ENCODE results near the gene SNAPC2. TPM values are rescaled to one million over a fixed set of nuclear protein-coding genes. Genes with fewer than 3 reads are reported as not detected.
"Not testable (repeated sequence)": the region's sequence is repeated elsewhere in the genome, so short reads cannot be mapped to it uniquely, and the experiment has no call there.

Gene SNAPC2
- total RNA-seq, 1 experiment from 2014 or later: 63.0 TPM

GRCh38 chr19:7888145-7888825 lies 31.9 kb upstream of the SNAPC2 start, which contains the start of gene LRRC8E:
LRRC8E (plus strand) TSS chr19:7888510; CDS start chr19:7895604, 7,094 bp downstream.
- peak within 1 kb of the TSS; percentile 45 to 46 for H3K4me3 ChIP-seq (ENCODE audit: low read depth in 2 of 2, low read length in 2 of 2)
- no TSS peak for BruUV-seq (replicated peaks)
- no peaks in the 10 kb centered on the region for H3K4me1 ChIP-seq (ENCODE audit: control insufficient read depth, insufficient read depth, low read length)
- DNase-seq (ENCODE audit: low read depth, low spot score): no peak
- H3K36me3 ChIP-seq (ENCODE audit: control insufficient read depth, insufficient read depth, low read length): peaks cover 3% of the 10 kb centered on the region; the same call in 1 of the 2 replicates
- TF ChIP-seq SIN3A (IDR thresholded peaks at IDR 0.05; ENCODE audit: borderline replicate concordance, insufficient read depth, low read depth, low read length) (no peak), CTCF (IDR thresholded peaks at IDR 0.05) (no peak), POLR2AphosphoS5 (IDR thresholded peaks at IDR 0.05; ENCODE audit: low read depth, low read length) (0 out of 2 replicates have a peak, but pooled peaks have one; percentile 26)
- ATAC-seq: peak; percentile 97
- in situ Hi-C loops (cut with HindIII; ENCODE audit: low pct_unique_long_range_greater_than_20kb, low sequenced_read_pairs) (no loop called here), intact Hi-C loops (cut with micrococcal nuclease; ENCODE audit: unreplicated experiment) (no loop called here)
- H3K9me3 ChIP-seq (ENCODE audit: control insufficient read depth, insufficient read depth, low read depth, low read length): no peaks in the 10 kb centered on the region
- ChIA-PET POLR2A (interaction anchor here (0.7 kb wide), 1 partner anchor 27 kb away, joined by 3 read pairs; no protein-coding TSS in a partner anchor), CTCF (no interaction called here)
- H3K27me3 ChIP-seq (ENCODE audit: control insufficient read depth, insufficient read depth, low read length): no peaks in the 10 kb centered on the region
- peak within 1 kb of the TSS; percentile 59 for H3K27ac ChIP-seq (ENCODE audit: low read length)

GRCh38 chr19:7888826-7889217 lies 31.3 kb upstream of the SNAPC2 start:
- TSS peak; percentile 90 for BruUV-seq (replicated peaks)

DNA sequence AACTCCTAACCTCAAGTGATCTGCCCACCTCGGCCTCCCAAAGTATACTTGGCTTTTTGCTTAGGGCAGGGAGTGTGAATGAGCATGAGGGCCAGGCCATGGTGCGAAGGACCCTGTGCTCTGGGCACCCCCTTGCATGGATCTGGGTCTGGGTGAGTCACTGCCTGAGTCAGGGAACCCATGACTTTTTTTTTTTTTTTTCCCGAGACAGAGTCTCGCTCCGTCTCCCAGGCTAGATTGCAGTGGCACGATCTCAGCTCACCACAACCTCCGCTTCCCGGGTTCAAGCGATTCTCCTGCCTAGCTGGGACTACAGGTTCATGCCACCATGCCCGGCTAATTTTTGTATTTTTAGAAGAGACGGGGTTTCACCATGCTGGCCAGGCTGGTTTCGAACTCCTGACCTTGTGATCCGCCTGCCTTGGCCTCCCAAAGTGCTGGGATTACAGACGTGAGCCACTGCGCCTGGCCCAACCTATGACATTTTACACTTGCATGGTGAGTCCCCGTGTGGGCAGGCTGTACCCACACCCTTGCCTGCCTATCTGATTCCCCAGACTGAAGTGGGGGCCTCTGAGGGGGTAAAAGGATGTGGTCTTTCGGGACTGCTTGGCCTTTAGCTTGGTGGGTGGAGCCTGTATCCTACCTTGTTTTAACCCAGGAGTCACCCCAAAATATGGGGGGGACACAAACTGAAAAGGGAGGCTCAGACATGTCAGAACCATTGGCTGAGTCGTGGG lies 26.6 kb upstream of the SNAPC2 start:
- H3K27me3 ChIP-seq (ENCODE audit: control insufficient read depth, insufficient read depth, low read length); H3K9me3 ChIP-seq (ENCODE audit: control insufficient read depth, insufficient read depth, low read depth, low read length); H3K4me3 ChIP-seq (ENCODE audit: low read depth in 2 of 2, low read length in 2 of 2); H3K4me1 ChIP-seq (ENCODE audit: control insufficient read depth, insufficient read depth, low read length); ATAC-seq; in situ Hi-C loops (cut with HindIII; ENCODE audit: low pct_unique_long_range_greater_than_20kb, low sequenced_read_pairs); H3K27ac ChIP-seq (ENCODE audit: low read length); DNase-seq (ENCODE audit: low read depth, low spot score); intact Hi-C loops (cut with micrococcal nuclease; ENCODE audit: unreplicated experiment); H3K36me3 ChIP-seq (ENCODE audit: control insufficient read depth, insufficient read depth, low read length); CTCF ChIA-PET; BruUV-seq (replicated peaks); POLR2A ChIA-PET: not testable (repeated sequence)

More at GRCh38 chr19:7888826-7889217, 31.3 kb upstream of the SNAPC2 start:
- ATAC-seq (no peak), DNase-seq (ENCODE audit: low read depth, low spot score) (no peak)
- POLR2A ChIA-PET: no interaction called here
- TF ChIP-seq CTCF (IDR thresholded peaks at IDR 0.05) (no peak), POLR2AphosphoS5 (IDR thresholded peaks at IDR 0.05; ENCODE audit: low read depth, low read length) (no peak)
- in situ Hi-C loops (cut with HindIII; ENCODE audit: low pct_unique_long_range_greater_than_20kb, low sequenced_read_pairs) (no loop called here), intact Hi-C loops (cut with micrococcal nuclease; ENCODE audit: unreplicated experiment) (no loop called here)
- Histone ChIP-seq H3K4me1 (ENCODE audit: control insufficient read depth, insufficient read depth, low read length) (no peaks in the 10 kb centered on the region), H3K4me3 (ENCODE audit: low read depth in 2 of 2, low read length in 2 of 2) (peak overlapping the region; percentile 45 to 46), H3K27ac (ENCODE audit: low read length) (peak overlapping the region; percentile 59), H3K27me3 (ENCODE audit: control insufficient read depth, insufficient read depth, low read length) (no peaks in the 10 kb centered on the region), H3K36me3 (ENCODE audit: control insufficient read depth, insufficient read depth, low read length) (peaks cover 3% of the 10 kb centered on the region; the same call in 1 of the 2 replicates), H3K9me3 (ENCODE audit: control insufficient read depth, insufficient read depth, low read depth, low read length) (no peaks in the 10 kb centered on the region)
- CTCF ChIA-PET: interaction anchor here (0.9 kb wide), 1 partner anchor 208 kb away, joined by 3 read pairs; the partner anchor contains the start of gene TRAPPC5

Data from Panc1 (cell line).